Right hindlimb (tissue), 1 donor: Measurements from ENCODE around the gene ANKRD10.

Source experiments
- DNase-seq: peaks from one replicate; pipeline ENCODE4 v3.0.0-alpha.2; 2018

Gene ANKRD10

GRCh38 chr13:110828705-110829104 lies 86.2 kb downstream of the ANKRD10 start:
- DNase-seq, result no peak
